Muscle of arm (tissue), 12 donors: ENCODE measurements around the gene CDH23. TPM values are rescaled to one million over a fixed set of nuclear protein-coding genes. Genes with fewer than 3 reads are reported as not detected.
A peak's percentile ranks its signal among the peaks of the same experiment; 100 is the strongest.

Experiments
- DNase-seq: peaks from one replicate; pipeline ENCODE4 v3.0.0-alpha.2; 2013
- polyA plus RNA-seq, 12 donors: library from polyadenylated mRNA; unstranded; fragments of 120-200 nt; gene quantifications; one replicate each; pipeline ENCODE4 v1.2.1, GENCODE V29; 2013; ENCODE audit not compliant: insufficient read length in 12 of 12

Gene CDH23
- polyA plus RNA-seq, 12 donors, result 2.9 to 7.4 (median 4.3) TPM; not detected in 1

DNA sequence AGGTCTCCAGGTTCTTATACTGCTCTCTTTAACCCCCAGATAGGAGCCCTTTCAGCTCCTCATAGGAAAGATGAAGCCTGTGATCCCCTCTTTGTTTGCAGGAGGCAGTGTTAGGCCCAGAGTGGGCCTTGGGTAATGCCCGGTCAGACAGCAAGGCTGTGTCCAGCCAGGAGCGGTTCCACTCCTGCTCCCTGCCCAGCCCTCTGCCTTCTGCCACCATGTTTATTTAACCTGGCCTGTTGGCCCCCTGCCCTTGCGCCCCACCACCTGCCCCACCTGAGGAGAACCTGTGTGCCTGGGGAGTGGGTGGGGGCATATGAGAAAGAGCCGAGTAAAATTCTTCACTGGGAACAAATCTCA lies 24.3 kb downstream of the CDH23 start:
- no peak for DNase-seq

- no peak for DNase-seq
Observed at GRCh38 chr10:71423250-71423649, 26.5 kb downstream of the CDH23 start.

DNA sequence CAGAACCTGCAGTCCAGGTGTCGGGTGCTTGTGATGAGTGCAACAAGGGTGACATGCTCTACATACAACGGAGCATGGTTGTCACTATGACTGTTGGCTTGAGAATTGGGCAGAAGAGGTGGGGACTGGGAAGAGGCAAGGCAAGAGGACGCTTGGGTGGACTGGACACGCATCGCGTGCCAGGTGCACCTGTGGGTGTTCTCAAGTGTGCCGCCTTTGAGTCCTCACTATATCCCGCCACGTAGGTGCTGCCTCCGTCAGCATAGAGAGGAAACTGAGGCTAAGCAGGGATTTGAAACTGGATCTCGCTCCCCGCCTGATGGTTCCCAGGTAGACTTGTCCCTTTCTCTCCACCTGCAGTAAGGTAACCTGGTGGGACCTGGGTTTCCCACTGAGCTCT lies 27.2 kb downstream of the CDH23 start:
- no peak for DNase-seq

GRCh38 chr10:71424496-71425194 lies 27.9 kb downstream of the CDH23 start:
- no peak for DNase-seq

DNA sequence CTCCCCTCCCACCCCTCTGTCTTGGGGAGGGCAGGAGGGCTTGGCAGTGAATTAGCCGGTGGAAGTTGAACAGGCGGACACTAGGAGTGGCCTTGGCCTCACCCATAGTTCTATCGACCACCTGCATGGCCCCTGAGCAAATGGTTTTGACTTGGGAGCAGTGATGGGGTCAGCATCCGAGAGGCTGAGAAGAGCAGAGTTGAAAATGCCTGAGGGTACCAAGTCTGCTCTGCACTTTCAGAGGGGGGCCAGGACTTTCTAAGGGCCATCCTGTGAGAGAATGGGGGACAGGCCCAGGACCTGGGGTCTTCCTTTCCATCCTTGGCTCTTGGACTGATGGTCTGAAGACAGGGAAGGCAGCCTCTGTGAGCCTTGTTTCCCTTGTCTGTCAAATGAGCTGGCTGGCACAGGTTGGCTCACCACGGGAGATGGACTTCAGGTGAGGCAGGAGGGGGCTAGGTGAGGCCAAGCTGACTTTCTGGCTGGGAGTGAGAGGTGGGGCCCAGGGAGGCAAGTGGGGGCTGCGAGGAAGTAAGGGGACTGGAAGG lies 29.4 kb downstream of the CDH23 start:
- DNase-seq, result no peak

GRCh38 chr10:71427246-71427645 lies 30.5 kb downstream of the CDH23 start:
- no peak for DNase-seq

GRCh38 chr10:71429304-71429703 lies 32.6 kb downstream of the CDH23 start:
- no peak for DNase-seq

- no peak for DNase-seq
Observed at GRCh38 chr10:71429929-71430328, 33.2 kb downstream of the CDH23 start.

- DNase-seq, result no peak
Observed at GRCh38 chr10:71431239-71432100, 34.8 kb downstream of the CDH23 start.

GRCh38 chr10:71432101-71432905 lies 35.6 kb downstream of the CDH23 start:
- DNase-seq, result no peak

DNA sequence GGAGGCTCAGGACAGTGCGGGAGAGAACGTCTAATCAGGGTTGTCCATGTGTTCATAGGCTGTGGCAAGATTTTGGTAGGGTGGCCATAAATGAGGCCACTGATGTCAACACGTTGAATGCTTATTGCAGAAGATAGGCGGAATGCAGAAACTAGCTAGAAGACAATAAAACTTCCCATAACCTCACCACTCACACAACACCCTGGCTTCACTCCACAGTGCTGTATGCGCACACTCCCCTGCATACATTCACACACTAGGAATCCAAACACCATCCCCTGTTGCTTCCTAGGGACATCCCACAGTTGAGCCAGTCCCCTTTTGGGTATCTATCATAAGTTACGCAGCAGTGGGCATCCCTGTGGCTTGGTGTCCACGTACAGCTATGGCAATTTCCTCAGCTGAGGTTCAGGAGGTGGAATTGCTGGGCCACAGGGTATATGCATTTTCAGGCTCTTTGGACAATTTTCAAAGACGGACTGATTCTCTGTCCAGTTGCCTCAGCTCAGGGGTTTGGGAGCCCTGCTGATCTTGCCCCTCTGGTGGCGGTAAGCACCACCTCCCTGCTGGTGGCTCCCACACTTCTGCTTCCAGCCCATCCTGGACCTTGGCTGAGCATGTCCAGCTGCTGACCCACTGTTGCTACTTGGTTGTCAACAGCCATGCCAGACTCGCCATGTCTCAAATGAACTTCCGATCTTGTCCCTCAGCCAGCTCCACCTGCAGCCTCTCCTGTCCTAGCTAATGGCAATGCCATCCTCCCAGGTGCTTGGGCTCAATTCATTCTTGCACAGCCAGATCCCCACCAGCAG lies 36.4 kb downstream of the CDH23 start:
- peak; percentile 48 for DNase-seq

DNA sequence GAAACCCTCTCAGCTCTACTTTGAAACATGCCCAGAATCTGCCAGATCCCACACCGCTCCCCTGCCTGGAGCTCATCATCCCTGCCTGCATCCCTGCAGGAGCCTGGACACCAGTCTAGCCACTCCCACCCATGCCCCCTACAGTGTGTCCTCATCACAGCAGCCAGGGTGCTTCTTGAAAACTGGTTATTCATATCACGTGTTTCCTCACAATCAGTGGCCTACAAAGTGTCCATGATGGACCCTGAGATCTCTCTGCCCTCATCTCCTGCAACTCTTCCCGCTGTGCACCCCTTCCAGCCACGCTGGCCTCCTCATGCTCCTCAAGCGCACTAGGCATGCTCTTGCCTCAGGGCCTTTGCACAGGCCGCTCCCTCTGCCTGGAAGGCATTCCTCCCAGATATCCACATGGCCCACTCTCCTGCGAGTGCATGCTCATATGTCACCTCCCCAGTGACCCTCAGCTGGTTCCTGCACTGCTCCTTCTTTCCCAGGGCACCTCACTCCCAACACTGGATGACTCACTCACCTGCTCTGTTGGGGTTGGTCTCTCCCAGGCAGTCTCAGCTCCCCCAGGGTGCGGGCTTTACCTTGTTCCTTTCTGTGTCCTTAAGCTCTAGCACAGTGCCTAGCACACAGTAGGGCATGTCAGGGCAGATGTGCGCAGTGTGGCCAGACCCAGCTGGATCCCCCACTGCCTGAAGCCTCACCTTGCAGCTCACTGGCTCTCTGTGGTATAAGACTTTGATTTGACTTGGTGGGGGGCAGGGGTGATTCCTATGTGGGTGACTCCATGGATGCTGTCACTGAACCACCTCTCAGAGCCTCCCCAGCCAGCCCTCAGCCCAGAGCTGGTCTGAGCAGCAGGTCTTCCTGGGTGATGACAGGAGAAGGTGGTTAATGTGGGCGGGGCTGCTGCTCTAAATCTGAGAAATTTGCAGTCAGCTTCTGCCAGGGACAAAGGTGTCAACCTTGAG lies 37.3 kb downstream of the CDH23 start:
- no peak for DNase-seq

DNA sequence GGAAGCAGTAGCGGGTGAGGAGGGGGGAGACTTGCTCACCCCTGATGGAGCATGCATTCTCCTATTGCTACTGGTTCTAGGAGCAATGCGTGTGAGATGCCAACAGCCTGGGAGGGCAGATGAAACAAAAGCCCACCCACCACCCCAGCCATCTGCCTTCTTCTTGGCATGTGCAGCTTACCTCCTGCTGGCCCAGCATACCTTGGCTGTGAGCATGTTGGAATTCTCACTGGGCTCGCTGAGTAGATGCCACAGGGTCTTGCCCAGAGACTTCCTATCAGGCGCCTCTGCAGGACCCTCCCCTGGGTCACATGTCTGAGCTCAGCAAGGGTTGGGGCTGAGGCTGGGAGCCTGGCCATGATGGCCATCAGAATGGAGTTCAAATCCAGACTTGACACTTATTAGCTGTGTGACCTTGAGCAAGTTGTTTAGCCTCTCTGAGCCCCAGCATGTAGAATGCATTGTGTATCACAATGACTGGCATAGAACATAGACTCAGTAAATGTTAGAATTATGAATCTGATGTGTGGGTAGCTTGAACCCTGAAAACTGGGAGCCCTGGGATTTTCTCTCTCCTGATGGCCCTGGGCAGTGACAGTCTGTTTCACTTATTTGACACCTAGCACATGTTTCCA lies 38.2 kb downstream of the CDH23 start:
- DNase-seq, result no peak

- DNase-seq, result no peak
Observed at GRCh38 chr10:71435571-71436267, 39.0 kb downstream of the CDH23 start.

DNA sequence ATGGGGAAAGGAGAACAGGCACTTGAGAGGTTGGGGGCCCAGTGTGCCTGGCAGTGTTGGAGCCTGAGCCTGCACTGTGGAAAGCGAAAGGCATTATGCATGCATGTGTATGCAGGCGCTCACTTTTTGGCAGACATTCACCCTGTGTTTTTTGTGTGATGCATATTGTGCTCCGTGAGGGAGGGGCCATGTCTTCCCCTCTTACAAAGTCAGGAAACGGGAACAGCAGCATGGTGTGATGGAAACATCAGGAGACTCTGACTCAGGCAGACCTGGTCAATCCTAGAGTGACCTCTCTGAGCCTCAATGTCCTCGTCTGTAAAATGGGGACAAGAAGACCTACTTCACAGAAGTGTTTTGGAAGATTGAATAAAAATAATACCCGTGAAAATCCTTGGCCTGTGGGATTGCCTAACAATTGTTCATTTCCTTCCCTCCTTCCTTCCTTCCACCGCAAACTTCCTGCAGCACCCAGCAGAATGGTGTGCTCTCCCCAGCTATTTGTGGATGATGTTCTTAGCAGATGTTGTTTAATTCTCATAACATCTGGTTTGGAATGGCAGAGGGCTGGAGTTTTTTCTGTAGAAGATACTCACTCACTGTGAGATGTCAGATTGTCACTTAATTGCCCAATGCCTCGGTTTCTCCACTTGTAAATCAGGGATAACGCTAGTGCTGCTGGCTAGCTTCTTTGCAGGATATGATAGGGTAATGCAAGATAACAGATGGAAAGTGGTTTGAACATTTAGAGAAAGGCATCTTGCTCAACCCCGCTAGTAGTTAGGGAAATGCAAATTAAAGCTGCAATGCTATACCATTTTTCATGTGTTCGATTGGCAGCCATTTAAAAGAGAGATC lies 39.8 kb downstream of the CDH23 start:
- DNase-seq, result no peak

GRCh38 chr10:71437537-71438092 lies 40.9 kb downstream of the CDH23 start:
- no peak for DNase-seq

- DNase-seq, result no peak
Observed at GRCh38 chr10:71438761-71439160, 42.0 kb downstream of the CDH23 start.
